ENCODE measurements around the gene TCF12.

TCF12 gene

GRCh38 chr15:56892659-56893363 is 25.6 kb upstream of the TCF12 start:
- TF ChIP-seq, protein P1, sequence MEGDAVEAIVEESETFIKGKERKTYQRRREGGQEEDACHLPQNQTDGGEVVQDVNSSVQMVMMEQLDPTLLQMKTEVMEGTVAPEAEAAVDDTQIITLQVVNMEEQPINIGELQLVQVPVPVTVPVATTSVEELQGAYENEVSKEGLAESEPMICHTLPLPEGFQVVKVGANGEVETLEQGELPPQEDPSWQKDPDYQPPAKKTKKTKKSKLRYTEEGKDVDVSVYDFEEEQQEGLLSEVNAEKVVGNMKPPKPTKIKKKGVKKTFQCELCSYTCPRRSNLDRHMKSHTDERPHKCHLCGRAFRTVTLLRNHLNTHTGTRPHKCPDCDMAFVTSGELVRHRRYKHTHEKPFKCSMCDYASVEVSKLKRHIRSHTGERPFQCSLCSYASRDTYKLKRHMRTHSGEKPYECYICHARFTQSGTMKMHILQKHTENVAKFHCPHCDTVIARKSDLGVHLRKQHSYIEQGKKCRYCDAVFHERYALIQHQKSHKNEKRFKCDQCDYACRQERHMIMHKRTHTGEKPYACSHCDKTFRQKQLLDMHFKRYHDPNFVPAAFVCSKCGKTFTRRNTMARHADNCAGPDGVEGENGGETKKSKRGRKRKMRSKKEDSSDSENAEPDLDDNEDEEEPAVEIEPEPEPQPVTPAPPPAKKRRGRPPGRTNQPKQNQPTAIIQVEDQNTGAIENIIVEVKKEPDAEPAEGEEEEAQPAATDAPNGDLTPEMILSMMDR (conservative IDR thresholded peaks at IDR 0.05; ENCODE audit: low read length), result no peak
- H3K4me3 ChIP-seq (ENCODE audit: low read length), result no peak overlapping the region
- DNase-seq (ENCODE audit: low read depth), result peak; percentile 18

DNA sequence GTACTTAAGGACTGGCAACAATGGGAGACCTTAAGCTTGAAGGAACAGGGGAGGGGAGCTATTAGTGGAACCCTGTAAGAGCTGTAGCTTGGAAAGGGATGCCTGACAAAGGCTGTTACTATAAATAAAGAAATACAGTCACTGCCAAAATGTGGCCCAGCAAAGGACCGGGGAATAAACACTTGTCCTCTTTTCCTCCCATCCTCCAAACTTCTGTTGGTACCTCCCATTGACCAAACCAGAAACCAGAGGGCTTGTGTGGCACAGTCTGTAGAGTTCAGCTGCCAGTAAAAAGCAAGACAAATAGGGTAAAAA is 25.1 kb upstream of the TCF12 start:
- no peak overlapping the region for H3K4me3 ChIP-seq (ENCODE audit: low read length)
- TF ChIP-seq, protein P1 (conservative IDR thresholded peaks at IDR 0.05; ENCODE audit: low read length), result no peak
- no peak for DNase-seq (ENCODE audit: low read depth)

GRCh38 chr15:56894601-56895000 is 23.8 kb upstream of the TCF12 start:
- H3K4me3 ChIP-seq (ENCODE audit: low read length), result no peak overlapping the region
- TF ChIP-seq, protein P1 (conservative IDR thresholded peaks at IDR 0.05; ENCODE audit: low read length), result no peak
- DNase-seq (ENCODE audit: low read depth), result no peak

DNA sequence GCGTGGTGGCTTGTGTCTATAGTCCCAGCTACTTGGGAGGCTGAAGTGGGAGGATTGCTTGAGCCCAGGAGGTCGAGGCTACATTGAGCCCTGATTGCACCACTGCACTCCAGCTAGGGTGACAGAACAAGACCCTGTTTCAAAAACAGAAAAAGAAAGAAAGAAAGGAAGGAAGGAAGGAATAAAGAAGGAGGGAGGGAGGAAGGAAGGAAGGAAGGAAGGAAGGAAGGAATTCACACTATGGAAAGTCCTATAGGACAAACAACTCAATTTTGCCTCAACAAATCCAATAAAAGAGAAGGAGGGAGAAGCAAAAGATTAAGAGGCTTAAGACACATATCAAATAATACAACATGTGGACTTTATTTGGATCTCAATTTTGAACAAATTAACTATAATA is 16.5 kb upstream of the TCF12 start:
- DNase-seq (ENCODE audit: low read depth), result no peak
- TF ChIP-seq, protein P1 (conservative IDR thresholded peaks at IDR 0.05; ENCODE audit: low read length), result no peak
- H3K4me3 ChIP-seq (ENCODE audit: low read length), result no peak overlapping the region

DNA sequence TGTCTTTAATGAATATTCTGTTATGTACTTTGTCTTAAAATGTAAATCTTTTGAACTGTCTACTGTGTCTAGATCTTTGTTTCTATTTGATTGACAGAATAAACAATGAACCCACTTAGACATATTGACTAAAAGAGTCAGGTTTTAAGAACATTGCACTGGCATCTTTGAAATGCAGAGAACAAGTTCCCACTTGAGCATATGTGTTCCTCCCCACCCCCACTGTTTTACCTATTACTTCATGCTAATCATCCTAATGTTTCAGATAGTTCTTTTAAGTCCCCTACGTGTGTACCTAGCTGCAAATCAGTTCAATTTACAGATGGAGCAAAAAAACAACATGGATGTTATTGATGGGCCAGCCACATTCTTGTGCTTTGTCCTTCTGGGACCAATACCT is 11.7 kb upstream of the TCF12 start:
- no peak overlapping the region for H3K4me3 ChIP-seq (ENCODE audit: low read length)
- no peak for DNase-seq (ENCODE audit: low read depth)
- TF ChIP-seq, protein P1 (conservative IDR thresholded peaks at IDR 0.05; ENCODE audit: low read length), result no peak

GRCh38 chr15:56910801-56911200 is 7.6 kb upstream of the TCF12 start:
- no peak overlapping the region for H3K4me3 ChIP-seq (ENCODE audit: low read length)
- no peak for DNase-seq (ENCODE audit: low read depth)
- TF ChIP-seq, protein P1 (conservative IDR thresholded peaks at IDR 0.05; ENCODE audit: low read length), result no peak

DNA sequence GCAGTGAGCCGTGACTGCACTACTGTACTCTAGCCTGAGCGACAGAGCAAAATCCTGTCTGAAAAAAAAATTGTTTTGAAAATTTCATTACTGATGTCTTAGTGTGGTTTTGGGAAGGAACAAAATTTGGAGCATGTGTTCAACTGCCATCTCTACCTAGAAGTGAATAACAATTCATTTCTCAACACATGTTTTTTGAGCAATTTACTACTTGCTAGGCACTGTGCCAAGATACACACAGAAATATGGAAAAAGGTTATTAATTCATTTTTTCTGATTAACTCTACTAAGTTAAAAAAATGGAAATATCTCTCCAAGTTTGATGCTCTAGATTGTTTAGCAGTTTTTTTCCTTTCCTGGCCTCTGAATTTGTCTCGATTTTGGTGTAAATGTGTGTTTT is 5.2 kb upstream of the TCF12 start:
- no peak overlapping the region for H3K4me3 ChIP-seq (ENCODE audit: low read length)
- peak; percentile 27 for DNase-seq (ENCODE audit: low read depth)
- TF ChIP-seq, protein P1 (conservative IDR thresholded peaks at IDR 0.05; ENCODE audit: low read length), result no peak
